Activated CD8-positive, alpha-beta memory T cell treated with anti-CD3 and anti-CD28 coated beads for 1 hour (primary cell): ENCODE results near the gene TBXT.
"Not testable (repeated sequence)": the region's sequence is repeated elsewhere in the genome, so short reads cannot be mapped to it uniquely, and the experiment has no call there.

Source experiments
- DNase-seq, 2 donors: peaks; one replicate each; pipeline ENCODE4 v3.0.0-alpha.2; 2020; ENCODE audit warnings: low read depth in 1 of 2; ENCODE audit errors: extremely low read depth in 1 of 2

The TBXT gene

DNA sequence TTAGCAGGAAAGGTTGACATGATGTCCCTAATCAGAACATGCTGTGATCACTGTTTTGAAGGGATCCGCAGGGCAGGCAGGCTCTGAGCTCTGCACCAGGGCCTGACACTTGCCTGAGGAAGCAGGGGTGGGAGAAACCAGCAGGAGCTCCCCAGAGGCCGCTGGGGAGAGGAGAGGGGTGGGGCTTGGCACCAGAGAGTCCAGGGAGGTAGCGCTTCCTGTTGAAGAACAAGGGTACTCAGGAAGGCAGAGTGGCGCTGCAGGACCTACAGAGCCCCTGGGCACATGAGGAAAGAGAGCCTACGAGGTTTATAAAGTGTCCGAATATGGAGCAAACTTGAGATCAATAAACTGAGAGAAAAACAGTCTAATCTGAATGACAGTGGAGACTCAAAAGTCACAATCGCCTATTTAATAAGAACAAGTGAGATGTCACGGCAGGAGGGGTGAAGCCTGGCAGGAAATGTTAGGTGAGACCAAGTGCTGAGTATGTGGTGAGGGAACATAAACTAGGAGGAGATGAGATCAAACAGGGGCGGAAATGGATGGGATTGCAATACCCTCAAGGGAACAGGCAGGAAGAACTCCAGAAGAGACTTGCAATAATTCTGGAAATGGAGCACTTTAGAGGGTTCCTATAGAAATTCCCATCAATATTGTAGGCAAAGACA lies 5.8 kb upstream of the TBXT start:
- no peak for DNase-seq

DNA sequence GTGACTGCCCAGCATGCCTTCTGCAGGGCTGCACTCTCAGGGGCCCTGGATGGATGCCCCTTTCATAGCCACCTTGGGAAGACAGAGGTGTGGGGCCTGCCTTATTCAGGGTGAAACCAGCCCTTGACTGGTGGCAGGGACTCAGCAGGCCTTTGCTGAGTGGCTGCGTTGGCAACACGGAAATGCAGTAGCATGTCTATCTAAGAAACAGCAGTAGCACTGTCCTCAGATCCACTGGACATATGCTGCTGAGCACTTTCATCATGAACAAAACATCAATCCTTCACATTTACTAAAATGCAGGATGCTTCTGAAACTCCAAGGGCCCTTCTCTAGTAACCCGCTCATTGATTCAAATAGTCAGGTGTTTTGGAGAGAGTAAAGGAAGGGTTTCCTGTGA lies 4.9 kb upstream of the TBXT start:
- no peak for DNase-seq

DNA sequence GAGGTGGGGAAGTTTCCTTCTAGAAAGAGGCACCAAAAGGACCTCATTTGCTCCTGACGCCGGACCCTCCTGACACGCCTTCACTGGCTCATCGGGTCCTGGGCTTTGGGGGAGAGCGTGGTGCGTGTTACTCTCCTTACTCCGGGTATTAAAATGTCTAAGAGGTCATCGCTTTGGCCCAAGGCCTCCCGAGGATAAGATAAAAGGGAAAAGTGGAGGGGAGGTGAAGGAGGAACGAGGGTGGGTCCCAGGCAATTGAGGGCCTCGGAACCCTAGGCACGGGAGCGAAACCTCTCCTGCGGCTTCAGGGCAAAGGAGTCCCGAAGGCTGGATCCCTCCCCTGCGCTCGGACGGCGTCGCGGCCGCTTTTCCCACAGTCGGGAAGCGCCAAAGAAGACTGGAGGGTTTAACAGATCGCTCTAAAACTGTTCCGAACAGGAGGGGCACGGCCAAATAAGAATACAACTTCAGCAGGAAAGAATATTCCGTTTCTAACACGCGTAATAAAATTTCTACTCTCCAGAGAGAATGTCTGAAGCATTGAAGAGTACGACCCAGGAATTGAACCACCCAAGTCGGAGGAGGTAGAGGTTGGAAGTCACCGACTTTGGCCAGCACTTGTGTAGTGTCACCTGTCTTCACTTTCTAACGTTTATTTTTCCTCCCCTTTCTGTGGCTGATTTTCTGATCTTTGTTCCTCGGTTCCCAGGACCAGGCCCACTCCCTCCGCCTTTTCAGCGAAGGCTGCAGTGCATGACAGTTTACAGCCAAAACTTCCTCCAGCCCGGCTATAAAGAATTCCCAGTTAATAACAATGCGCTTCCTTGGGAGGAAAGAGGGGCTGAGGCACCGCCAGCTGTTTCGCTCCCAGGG lies 2.1 kb upstream of the TBXT start:
- DNase-seq, result no peak

DNA sequence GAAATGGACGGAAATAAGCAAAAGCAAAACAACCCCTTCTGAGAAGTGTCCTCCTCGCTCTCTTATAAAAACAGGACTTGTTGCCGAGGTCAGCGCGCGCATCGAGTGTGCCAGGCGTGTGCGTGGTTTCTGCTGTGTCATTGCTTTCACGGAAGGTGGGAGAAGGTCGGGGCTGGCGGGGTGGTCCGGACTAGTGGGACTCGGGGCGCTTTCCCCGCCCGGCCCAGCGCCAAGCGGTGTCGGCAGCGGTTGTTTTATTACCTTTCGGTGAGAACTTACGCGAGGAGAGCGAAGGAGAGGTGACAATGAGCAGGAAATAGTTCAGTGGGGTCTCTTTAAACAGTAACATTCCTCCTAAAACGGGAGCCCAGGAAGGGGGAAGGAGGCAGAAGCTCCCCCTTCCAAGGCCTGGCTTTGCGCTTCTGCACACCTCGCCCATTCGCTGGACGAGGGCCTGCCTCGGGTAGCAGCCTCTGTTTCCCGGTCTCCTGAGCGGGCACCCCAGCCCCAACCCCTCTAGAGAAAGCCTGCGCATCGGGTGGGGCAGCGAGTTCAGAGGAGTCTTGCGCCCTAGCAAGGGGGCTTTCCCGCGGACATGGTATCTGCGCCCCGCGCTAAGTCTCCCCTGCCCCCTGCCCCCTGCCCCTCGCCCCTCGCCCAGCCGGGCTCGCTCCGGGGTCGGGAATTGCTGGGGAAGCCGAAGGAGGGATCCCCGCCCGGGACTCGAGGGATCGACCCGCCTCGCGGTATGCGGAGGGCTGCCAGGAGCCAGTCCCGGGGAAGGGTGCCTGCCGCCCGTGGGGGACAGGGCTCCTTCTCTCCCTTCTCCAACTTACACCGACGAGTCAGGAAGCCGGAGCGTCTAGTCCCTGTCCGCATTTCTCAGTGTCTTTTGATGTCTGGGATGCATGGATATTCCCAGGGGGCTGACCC lies 1.2 kb upstream of the TBXT start:
- DNase-seq, result no peak

DNA sequence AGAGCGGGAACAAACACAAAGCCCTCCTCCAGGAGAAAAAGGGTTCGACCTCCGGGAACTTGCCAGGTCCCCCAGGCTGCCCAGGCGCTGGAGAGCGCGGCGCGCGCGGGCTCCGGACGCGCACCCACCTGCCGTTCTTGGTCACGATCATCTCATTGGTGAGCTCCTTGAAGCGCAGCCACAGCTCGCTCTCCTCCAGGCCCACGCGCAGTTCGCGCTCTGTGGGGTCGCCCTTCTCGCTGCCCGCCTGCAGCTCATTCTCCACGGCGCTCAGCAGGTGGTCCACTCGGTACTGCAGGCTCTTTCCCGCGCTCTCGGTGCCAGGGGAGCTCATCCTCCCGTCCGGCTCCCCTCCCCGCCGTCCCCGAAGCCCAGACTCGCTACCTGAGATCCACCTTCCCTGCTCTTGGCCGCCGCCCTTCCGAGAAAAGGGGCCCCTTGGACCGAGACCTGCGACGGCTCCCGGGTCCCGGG lies 356 bp downstream of the TBXT start:
- no peak for DNase-seq

DNA sequence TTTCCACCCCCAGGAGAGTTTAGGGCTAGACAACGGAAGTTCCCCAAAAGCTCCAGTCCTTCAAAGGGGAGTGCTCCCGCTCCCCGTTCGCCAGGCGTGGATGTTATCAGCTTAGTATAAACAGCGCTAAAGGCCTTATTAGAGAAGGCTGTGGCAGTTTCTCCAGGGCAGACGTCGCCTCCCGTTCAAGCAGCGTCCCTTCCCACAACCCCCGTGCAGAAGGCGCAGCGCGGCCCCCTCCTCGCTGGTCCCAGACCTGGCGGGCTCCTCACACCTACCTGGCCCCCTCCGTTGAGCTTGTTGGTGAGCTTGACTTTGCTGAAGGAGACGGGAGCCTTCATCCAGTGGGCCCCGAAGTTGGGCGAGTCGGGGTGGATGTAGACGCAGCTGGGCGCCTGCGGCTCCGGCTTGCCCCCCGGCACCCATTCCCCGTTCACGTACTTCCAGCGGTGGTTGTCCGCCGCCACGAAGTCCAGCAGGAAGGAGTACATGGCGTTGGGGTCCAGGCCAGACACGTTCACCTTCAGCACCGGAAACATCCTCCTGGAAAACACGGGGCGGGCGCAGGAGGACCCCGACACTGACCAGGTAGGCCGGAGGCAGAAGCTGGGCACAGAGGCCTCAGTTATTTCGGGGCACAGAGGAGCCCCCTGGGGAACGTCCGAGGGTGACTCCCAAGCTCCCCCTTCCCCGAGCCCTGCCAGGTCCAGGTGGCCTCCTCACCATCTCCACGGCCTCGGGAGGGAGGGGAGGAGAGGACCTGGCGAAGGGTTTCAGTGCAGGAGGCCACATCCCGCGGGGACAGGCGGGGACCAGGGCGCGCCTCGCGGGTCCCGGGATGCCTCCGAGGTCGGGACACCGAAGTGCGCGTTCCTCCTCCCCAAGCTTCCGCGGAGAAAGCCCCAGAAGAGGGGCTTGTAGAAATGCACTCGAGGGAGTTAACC lies 1.1 kb downstream of the TBXT start:
- DNase-seq, result no peak

DNA sequence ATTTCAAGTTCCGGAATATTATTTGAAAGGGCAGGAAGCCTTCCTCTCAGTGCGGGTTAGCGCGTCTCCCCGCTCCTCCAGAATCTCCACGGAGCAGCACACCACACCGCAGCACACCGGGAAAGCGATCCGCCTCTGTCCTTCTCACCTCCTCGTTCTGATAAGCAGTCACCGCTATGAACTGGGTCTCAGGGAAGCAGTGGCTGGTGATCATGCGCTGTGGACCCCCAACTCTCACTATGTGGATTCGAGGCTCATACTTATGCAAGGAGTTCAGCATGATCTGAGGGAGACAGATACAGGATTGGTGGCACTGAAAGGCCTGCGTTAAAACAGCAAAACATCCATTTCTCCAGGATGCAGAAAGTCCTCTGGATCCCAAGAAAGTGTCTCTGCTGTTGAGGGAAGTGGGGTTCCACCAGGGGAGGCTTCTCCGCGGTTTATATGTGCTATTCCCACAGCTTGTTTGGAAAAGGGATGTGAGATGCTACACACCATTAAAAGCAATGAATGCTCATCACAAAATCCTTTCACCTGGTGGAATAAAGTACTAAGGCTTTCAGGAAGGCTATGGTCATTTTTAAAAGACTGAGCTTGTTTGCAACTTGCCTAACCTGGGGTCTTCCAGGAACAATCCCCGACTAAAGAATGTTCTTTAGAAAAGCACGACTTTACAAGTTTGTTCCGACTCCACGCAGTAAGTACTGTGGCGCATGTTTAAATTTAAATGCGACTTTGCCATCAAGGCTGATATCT lies 1.9 kb downstream of the TBXT start:
- DNase-seq, result no peak

DNA sequence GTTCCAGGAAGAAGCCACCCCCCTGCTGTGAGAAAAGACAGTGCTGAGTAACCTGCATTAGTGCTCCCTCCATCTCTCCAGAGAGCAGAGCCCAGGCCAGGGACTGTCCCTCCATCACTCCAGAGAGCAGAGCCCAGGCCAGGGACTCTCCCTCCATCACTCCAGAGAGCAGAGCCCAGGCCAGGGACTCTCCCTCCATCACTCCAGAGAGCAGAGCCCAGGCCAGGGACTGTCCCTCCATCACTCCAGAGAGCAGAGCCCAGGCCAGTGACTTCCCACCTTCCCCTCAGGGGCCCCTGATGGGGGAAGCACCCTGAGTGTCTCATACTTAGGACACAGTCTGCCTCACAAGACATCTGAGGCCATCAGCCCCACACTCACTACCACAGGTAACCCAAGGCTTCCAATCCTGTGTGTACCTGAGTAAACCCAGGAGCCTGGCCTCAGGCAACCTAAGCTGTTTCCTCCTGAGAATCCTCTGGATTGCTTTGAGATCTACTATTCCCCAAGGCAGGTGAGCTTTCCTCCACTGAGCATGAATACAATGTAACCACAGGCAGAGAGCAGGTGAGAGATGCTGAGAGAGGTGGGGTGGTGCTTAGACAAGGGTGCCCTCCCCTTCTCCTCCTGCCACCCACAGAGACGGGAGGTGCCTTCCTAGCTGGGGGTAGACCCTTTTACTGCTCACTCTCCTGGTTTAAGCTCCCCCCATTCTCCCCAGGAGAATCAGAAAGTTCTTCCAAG lies 4.9 kb downstream of the TBXT start:
- DNase-seq, result no peak

DNA sequence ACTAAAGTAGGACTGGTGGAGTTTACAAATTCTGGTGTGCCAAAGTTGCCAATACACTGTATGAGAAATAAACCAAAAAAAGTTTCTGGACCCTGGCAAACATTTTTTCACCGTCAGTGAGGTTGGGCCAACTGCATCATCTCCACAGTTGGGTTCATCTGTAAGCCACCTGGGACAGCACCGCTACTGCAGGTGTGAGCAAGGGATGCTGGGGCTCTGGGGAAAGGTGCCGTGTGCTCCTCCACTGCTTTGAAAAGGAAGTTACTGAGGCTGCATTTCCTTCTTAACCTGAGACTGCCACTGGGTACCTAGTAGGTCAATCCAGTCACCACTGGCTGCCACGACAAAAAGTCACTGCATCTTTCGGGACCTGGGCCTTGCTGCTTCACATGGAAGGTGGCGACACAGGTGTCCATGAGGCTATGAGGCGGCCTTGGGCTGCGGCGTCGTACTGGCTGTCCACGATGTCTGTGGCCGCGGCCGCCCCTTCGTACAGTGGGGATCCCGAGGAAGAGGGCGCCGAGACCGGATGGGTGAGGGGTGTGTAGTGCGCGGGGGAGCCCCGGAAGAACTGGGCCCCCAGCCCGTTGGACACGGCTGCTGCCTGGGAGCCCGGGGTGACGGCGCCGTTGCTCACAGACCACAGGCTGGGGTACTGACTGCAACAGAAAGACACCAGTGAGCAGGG lies 9.6 kb downstream of the TBXT start:
- DNase-seq, result no peak

DNA sequence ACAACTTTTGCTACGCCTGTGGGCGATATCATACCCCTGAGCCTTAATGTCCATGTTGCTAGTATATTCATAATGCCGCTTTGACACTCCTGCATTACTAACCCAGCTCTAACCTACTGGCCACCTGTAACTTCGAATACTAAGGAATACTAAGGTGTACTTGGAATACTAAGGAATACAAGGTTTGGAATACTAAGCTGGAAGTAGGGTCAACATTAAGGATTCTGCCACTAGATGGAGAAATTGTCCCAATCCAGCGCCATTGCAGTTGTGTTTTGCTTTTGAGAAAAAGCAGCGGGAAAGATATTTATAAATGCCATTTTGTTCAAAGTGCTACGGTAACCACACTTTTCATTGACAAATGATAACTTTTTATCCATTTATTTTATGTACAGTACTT lies 10.7 kb downstream of the TBXT start:
- no peak for DNase-seq

DNA sequence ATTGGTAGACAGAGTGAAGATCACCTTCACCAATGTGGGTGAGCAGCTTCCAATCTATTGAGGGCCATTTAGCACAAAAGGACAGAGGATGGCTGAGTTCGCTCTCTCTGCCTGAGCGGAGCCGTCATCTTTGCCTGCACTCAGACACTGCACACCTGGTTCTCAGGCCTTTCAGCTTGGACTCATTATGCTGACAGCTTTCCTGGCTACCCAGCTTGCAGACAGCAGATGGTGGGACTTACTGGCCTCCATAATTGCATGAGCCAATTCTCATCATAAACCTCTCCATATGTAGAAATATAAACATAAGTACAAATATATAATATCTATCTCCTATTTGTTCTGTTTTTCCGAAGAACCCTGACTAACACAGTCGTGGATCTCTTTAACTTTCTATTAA lies 13.7 kb downstream of the TBXT start:
- DNase-seq, result no peak

DNA sequence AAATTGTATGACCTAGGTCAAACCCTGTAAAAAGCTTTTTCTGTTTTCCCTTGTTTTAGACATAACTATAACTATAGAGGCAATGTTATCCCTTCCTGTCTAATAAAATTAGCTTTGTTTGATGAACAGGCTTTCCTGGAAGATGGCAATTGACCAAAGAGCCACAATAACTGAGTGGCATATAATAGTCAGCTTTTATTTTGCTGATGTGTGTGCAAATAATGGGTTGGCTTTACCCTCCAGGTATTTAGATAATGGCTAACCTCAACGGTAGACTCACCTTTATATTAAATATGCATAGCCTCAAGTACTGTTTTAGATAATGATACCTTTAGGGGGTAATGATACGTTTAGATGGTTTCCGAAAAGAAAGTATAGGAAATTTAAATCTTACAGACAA lies 15.0 kb downstream of the TBXT start:
- no peak for DNase-seq

DNA sequence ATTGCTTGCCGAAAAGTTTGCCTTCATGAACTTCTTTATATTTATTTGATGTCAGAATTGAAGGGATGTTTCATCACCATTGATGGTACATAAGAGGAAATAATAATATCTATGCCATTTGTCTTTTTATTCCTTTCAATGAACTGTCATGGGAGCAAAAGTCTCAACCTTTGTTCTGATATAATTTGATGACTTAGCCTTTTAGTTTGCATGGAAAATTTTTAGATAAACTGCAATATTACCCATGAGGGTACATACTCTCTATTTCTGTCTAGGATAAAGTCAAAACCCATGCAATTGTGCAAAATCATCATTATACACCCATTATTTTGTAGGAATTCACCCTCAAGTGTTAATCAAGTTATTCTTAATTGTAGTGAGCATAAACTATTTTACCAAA lies 15.9 kb downstream of the TBXT start:
- no peak for DNase-seq

DNA sequence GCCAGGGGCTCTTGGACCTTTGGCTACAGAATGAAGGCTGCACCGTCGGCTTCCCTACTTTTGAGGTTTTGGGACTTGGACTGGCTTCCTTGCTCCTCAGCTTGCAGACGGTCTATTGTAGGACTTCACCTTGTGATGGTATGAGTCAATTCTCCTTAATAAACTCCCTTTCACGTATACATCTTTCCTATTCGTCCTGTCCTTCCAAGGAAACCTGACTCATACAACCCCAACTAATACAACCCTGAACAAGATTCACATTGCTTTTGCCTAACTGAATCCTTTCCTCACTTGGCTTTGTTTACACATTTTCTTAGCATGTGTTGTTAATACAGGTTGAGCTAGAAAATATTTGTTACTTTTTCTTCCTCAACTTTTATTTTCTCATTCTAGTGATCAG lies 21.9 kb downstream of the TBXT start:
- DNase-seq, result no peak

DNA sequence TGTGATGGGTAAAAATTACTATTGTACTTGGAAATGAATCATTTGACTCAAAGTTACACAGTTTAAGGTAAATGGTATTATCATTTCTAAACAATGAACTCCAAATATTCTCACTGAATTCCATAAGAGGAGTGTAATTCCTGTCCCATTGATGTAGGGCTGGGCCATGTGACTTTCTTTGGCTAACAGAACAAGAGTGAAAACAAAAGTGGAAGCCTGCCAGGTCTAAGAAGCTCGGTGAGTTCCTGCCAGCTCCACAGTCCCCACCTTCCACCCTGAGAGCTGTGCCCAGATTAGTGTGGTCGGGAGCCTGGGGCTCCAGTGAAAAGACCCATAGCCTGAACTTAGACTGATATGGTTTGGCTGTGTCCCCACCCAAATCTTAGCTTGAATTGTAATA lies 24.6 kb downstream of the TBXT start:
- DNase-seq, result no peak

DNA sequence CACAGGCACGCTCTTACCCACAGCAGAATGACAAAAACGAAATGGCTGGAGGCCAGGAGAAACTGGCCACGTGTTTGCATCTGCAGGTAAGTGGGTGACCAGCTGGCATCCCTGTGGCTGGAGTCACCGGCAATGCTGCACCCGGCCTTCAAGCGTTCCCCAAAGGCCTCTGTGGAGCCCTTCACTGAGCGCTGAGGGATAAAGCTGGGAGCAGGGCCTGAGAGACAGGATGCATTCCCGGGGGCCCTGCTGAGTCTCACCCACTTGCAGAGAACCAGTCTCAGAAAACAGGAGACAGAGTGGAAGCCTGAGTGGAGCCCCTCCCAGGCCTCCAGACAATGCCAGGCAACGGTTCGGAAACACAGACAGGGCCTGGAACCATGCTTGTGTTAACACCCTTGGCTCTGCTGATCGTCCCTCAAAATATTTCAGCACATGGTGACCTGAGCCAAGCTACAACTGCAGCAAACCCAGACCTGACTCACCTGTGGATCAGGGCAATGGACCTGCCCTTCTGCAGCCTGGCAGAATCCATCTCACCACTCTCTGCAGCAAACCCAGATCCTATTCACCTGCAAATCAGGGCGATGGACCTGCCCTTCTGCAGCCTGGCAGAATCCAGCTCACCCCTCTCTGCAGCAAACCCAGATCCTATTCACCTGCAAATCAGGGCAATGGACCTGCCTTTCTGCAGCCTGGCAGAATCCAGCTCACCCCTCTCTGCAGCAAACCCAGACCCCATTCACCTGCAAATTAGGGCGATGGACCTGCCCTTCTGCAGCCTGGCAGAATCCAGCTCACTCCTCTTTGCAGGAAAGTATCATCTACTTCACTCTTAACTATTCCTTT lies 39.8 kb downstream of the TBXT start:
- DNase-seq, result no peak

DNA sequence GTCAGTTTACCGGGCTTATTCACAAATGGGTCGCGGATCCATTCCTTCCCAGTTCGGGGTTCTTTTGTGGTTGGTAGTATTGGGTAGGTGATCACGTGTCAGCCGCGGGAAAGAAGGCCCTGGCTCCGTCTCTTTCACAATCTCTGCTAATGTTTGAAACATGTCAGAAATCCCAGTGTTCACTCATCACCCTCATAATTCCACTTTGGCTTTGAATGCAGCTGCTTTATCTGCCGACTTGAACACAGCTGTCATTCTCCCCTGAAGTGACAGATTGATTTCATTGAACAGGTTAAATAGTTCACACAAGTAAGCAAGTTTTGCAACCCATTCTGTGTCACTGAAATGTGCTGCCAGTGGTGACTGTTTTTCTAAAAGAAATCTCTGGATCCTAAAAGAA lies 44.5 kb downstream of the TBXT start:
- not testable (repeated sequence) for DNase-seq
